ENCODE data around the gene VAPB.

The VAPB gene

DNA sequence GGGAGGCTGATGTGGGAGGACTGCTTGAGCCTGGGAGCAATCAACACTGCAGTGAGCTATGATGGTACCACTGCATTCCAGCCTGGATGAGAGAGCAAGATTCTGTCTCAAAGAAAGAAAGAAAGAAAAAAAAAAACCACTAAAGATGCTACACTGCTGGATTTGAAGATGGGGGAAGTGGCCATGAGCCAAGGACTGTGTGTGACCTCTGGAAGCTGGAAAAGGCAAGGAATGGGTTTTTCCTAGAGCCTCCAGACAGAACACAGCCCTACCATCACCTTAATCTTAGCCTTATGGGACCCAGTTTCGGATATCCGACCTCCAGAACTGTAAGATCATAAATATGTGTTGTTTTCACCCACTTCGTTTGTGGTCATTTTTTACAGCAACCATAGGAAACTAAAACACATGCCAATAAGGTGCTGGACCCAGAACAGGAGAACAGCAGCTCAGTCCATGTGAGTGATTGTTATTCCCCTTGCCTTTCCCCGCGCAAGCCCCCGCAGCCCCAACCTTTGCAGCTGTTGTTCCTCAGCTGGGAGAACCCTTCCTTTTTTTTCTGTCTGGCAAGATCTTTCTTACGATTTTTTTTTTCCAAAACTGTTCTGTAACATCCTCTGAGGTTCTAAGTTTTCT lies 11.1 kb upstream of the VAPB start:
- no peak for ATAC-seq
- no peak for DNase-seq

DNA sequence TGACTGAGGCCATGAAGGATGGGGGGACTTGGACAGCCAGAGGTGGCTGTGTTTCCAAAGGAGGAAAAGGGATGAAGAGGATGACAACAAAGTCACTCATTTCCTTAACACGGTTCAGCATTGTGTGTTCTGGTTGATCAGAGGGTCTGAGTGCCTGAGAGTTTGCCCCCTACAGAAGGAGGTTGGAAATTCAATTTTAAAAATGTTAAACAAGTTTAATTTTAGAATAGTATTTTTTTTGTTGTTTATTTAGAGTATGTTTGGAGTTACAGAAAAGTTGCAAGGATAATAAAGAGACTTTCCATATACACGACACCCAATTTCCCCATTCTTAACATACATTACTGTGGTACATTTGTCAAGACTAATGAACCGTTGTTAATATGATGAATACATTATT lies 10.3 kb upstream of the VAPB start:
- ATAC-seq (no peak), DNase-seq (no peak)

DNA sequence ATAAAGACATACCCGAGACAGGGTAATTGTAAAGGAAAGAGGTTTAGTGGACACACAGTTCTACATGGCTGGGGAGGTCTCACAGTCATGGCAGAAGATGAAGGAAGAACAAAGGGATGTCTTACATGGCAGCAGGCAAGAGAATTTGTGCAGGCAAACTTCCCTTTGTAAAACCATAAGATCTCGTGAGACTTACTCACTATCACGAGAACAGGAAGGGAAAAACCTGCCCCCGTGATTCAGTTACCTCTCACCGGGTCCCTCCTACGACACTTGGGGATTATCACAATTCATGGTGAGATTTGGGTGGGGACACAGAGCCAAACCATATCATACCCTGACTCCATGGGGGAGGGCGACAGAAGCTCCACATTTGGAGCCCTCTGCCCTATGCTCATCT lies 7.4 kb upstream of the VAPB start:
- DNase-seq = no peak
- ATAC-seq = no peak

DNA sequence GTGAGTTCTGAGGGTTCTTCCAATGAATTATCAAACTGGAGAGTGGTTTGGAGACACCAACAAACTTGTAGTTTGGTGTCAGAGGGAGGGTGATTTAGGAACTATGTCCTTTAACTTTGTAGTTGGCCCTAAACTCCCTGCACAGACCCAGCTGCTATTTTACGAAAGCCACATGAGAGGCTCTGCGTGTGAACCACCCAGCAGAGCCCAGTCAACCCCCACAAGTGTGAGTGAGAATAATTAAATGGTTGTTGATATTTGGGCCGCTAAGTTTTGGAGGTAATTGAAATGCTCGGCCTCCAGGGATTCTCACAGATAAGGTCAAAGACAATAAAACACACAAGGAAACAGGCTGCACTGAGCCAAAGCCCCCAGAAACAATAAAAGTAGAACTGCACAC lies 6.9 kb upstream of the VAPB start:
- DNase-seq (no peak), ATAC-seq (no peak)

DNA sequence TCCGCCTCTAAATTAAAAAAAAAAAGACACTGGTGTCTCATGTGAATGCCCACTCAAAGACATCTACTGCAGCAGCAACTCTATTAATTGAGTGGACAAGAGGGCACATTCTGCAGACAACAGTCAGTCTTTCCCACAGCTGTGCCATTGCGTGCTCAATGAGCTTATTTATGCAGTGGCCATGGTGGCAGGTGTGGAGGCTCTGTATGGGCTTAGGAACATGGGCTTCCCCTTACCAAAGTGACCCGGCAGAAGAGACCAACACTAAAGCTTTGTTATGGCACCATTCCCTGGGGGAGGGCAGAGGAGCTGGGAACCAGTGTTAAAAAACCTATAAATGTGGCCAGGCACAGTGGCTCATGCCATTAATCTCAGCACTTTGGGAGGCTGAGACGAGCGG lies 4.2 kb upstream of the VAPB start:
- ATAC-seq (no peak), DNase-seq (no peak)

DNA sequence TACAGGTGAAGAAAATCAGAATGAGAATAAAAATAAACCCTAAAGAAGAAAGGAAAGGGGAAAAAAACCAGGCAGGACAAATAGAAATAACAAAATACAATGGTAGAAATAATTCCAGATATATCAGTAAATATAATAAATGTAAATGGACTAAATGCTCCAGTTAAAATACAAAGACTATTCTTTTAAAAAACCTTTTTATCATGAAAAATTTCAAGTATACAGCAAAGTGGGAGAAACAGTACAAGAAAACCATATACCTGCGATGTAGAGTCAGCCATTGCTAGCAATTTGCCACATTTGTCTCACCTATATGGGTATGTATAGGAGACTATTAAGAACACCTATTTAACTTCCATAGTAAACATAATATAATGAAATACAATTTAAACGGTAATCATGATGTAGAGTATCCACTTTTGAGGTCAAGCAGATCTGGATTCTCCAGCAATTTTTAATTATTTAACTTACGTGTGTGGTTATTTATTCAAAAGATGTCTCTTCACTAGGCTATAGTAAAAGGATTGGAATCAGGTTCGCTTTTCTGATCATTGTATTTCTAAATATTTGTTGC lies 914 bp upstream of the VAPB start:
- ATAC-seq (no peak), DNase-seq (no peak)

DNA sequence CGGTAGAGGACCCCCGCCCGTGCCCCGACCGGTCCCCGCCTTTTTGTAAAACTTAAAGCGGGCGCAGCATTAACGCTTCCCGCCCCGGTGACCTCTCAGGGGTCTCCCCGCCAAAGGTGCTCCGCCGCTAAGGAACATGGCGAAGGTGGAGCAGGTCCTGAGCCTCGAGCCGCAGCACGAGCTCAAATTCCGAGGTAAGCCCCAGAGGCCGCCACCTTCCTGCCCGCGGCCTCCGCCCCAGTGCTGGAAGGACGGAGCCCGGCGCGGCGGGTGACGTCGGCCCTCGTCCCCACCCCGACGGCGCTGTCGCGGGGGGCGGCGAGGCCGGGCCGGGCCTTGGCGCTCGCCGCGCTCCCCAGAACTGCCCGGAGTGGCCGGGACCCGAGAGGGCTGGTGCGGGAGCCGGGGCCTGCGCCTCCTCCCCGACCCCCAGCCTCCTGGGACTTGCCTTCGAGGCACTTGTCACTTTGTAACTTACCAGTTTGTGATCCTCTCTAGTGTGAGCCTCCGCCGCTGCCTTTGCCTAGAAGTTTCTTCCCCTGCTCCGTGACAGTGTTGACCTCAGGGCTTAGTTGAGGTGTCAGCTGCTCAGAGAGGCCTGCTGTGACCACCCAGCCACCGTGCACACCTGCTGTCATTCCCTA lies 417 bp downstream of the VAPB start:
- no peak for DNase-seq
- ATAC-seq = peak; percentile 32

DNA sequence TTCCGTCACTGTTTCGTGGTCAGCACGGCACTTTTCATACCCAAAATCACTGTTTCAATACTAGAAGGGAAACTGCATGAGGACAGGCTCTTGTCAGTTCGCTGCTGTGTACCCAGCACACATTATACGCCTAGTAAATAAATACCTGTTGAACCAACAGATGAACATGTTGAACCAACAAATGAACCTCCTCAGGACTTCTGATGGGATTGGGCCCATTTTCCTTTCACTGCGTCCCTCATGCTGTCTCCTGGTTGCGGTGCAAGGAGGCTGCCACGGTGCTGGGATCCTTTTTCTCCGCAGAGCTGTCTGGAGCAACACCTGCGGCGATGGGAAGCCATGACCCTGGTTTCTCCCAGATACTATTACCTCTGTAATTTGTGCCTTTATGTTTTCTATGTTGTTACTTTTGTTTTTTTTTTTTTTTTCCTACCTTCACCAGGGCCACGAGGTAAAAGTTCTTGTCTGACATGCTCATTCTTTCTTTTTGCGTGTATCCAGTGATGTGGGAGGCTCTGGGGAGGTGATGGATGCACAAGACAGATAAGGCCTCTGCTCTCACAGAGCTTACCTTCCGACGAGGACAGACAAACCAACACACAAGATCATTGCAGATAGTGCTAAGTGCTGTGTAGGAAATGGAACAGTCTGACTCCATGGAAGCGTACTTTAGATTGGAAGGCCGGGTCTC lies 1.1 kb downstream of the VAPB start:
- ATAC-seq = no peak
- no peak for DNase-seq

DNA sequence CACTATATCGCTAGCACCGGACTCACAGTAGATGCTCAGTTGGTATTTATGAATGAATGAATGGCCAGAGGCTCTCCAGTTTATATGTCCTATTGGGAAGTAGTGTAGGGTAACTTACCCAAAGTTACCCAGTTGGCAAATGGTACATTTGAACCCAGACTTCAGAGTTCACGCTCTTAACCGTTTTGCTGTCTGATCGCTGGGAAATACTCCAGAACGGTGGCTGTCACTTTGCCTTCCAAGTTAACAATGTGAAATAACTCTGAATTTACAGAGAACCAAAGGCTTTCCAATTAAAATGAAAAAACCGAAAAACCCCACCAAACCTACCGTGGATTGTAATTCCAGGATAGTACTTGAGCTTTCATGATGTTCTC lies 1.6 kb downstream of the VAPB start:
- ATAC-seq = no peak

DNA sequence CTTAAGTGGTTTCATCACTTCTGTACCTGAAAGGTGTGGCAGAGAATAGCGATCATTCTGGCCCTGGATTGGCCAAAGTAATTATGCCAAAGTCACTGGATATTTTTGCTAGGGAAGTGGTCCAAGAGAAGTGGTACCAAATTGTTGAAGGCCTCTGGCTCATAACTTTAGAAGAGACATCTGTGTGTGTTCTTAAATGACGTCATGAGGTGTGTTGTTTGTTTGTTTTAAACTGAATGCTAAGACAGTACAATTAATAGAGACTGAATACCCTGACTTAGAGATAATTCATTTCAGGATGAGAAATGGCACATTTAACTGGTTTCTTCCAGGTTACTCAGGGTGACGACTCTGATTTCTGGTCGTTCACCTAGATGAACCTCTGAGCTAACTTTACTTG lies 3.3 kb downstream of the VAPB start:
- ATAC-seq = no peak
- no peak for DNase-seq

More for the DNA sequence above, 1.6 kb downstream of the VAPB start:
- no peak for DNase-seq

DNA sequence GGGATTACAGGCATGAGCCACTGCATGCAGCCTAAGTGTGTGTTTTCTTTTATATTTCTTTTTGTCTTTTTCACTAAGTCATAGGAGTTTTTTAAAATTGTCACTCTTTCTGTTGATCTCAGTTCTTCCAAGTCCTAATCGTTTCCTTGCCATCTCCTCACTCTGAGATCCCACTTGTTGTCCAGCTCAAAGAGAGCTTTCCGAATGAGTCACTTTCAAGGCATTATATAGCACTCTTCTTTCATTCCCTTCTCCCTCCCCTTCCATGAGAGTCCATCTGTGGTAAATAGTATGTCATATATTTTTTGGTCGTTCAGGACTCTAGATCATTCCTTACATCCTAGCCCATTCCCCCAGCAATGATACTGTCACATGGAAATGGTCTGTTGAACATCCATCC lies 4.3 kb downstream of the VAPB start:
- no peak for DNase-seq
- no peak for ATAC-seq

DNA sequence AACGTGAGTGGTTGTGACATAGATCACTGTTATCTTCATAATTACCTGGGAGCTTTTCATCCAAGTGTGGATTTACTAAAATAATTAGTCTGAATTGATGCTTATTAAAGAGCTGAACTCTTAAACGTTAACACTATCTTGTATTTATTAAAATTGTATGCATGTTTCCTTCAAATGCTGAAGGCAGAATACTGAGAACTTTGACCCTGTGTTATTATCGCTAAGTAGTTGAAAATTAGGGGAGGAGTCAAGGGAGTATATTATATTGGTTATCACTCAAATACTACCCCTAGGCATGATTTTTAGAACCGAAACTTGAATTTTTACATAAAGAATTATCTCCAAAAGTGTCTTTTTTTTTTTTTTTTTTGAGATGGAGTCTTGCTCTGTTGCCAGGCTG lies 5.8 kb downstream of the VAPB start:
- no peak for DNase-seq
- ATAC-seq = no peak

DNA sequence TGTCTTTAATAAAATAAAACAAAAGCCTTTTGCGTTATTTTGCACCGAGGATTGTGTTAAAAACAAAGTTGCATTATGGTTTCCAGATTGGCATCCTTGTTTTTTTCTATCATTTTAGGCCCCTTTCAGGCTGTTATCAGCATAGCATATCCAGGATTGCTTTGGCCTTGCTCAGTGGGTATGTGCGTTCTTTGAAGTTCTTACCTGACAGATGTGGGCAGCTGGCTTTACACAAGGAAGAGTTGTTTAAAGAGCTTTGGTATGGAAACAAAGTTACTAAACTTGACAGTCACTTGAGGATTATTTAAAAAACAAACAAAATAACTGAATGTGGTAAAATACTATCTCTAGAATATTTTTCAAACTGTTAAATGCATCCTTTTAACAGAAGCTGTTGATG lies 6.6 kb downstream of the VAPB start:
- DNase-seq (no peak), ATAC-seq (no peak)

DNA sequence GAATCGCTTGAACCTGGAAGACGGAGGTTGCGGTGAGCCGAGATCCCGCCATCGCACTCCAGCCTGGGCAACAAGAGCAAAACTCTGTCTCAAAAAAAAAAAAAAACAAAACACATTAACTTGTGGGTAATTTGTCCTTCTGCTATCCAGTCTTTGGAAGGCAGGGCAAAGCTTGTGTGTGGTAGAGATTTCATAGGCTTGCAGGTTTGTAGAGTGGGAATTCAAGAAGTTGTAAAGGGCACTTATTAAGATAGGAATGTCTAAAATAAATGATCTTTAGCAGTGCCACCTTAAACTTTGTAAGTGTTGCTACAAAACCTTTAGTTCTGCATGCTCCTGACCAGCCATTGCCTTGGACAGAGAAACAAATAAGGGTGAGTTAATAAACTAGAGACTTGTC lies 8.4 kb downstream of the VAPB start:
- no peak for ATAC-seq
- DNase-seq = no peak

DNA sequence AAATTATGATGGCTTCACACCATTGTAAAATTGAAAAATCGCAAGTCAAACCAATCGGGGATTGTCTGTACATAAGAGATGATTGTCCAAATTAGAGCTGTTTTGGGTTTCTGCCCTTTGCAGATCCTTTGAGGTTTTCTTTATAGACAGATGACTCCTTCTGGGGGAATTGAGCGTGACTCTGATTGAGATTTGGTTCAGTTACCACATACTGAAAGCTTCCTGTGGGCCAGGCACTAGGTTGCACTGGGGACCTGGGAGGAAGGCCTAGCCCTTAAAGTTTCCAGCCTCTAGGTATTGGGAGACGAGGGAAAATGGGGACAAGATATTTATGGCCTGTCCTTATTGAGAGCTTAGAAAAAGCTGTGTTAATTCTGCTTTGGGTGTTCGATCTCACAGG lies 9.2 kb downstream of the VAPB start:
- DNase-seq = no peak
- peak; percentile 46 for ATAC-seq

DNA sequence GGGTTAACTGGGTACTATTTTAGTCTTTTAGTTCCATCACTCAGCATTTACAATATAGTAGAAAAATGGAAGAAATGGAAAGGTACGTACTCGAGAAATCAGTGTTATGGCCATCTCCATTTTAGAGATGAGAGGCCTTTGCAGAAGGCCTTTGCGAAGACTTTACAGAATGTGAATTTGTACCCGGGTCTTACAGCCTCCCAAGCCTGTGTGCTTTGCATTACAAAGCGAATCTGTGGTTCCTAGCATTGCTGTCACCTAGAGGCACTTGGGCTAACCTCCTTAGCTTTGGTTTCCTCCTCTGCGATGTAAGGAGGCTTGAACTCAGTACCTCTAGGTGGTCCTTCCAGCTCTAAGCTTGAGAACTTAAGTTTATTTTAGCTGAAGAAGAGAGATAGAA lies 10.9 kb downstream of the VAPB start:
- ATAC-seq (no peak), DNase-seq (no peak)

DNA sequence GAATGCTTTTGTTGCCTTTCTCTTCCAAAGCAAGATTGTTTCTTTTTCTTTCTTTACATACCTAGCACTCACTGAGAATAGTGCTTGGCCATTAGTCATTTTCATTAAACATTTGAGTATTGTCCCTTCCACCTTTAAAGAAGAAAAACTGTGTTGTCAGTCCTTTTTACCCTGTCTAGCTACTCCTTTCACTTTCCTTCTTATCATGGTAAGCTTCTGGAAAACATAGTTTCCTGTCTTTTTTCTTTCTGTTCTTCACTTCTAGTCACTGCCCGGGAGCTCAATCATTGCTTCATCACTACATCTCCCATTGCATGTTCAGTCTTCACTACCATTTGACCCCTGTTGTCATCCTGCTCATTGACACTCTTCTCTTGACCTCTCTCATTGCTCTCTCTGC lies 12.1 kb downstream of the VAPB start:
- no peak for DNase-seq
- ATAC-seq = no peak

DNA sequence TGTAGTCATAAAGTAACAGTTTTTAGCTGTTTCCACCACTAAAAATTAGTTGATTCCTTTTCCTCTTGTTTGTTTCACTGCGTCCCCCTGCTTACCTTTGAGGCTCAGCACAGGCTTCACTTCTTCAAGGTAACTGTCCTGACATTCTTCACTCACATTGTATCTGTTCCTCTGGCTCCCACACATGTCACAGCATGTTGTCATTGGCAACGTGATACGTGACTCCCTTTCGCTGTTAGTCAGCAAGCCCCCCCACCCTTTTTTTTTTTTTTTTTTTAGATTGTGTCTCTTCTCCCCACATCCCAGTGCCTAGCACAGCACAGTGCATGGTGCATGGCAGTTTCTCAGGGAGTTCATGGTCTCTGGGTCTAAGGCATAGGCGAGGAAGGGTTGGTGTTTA lies 13.3 kb downstream of the VAPB start:
- no peak for ATAC-seq
- no peak for DNase-seq

DNA sequence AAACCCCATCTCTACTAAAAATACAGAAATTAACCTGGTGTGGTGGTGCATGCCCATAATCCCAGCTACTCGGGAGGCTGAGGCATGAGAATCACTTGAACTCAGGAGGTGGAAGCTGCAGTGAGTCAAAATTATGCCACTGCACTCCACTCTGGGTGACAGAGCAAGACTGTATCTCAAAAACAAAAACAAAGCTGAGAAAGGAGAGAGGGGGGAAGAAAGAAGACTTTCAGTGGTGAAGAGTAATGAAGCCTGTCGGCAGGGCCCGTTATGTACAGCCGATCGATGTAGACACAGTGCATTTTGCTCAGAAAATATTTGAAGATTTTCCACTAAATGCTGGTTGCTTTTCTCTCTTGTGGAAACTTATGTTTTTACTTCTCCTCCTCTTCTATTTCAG lies 13.8 kb downstream of the VAPB start:
- ATAC-seq (no peak), DNase-seq (no peak)

DNA sequence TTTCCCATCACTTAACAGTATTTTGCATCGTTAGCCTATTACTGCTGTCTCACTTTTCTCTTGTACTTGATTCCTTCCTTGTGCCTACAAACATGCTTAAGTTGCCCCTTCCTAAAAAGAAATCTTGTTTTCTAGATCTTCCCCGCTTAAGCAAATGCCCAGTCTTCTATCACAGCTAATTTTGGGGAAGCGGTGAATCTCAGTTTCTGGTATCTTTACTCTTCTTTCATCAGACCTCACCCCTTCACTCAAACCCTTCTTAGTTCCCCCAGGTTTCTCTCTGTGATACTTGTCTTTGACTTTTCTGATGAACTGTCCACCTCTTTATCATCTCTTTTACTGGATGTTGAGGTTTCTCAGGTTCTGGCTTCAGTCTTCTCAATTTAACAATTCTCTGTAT lies 14.2 kb downstream of the VAPB start:
- DNase-seq = no peak
- ATAC-seq = no peak

DNA sequence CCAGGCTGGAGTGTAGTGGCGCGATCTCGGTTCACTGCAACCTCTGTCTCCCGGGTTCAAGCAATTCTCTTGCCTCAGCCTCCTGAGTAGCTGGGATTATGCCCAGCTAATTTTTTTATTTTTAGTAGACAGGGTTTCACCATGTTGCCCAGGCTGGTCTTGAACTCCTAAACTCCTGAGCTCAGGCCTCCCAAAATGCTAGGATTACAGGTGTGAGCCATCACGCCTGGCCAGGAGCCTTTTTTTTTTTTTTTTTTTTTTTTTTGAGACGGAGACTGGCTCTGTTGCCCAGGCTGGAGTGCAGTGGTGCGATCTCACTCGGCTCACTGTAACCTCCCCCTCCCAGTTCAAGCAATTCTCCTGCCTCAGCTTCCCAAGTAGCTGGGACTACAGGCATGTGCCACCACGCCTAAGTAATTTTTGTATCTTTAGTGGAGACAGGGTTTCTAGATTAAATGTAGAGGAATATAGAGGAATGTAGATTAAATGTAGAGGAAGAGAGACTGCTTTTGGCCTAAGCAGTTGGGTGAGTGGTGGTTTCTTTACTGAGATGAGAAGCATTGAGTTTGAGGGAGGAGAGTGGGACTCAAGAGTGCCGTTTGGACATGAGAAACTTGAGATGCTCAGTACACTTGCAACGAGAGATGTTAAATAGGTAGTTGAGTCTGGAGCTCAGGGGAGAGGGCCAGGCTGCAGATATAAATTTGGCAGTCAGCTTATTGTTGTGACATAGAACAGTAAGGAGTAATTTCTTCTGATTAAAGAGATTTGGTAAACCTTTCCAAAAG lies 16.7 kb downstream of the VAPB start:
- DNase-seq (no peak), ATAC-seq (no peak)

DNA sequence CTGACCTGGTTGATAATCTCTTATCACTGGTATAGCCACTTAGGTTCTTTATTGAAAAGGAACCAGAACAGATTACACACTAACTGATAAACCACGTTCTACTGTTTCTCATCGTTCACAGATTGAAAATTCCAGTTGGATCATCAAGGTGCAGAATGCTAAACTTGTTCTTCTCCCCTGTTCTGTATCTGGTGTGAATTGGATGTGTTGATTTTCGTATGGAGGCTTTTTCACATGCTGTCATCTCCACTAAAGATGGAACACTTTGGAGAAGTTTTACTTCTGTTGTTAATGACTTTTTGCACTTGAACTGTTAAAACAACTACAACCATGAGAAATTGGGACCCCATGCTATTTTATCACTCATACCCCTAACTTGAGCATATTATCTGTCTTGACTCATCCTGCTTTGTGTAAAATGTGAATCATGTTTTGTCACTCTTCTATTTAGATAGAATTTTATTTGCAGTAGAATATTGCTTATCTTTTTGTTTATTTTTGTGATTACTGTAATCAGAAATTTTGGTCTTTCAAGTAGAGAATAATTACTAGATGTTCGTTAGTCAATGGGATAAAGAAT lies 17.5 kb downstream of the VAPB start:
- DNase-seq = no peak
- no peak for ATAC-seq

All from stimulated activated naive CD8-positive, alpha-beta T cell treated with anti-CD3 and anti-CD28 coated beads, Interleukin-15, Interleukin-2, amounts not matched to agents 100 U/mL and 50 U/mL, for 24 hours (primary cell).